Measurements from ENCODE around the gene PALLD.

PALLD gene

DNA sequence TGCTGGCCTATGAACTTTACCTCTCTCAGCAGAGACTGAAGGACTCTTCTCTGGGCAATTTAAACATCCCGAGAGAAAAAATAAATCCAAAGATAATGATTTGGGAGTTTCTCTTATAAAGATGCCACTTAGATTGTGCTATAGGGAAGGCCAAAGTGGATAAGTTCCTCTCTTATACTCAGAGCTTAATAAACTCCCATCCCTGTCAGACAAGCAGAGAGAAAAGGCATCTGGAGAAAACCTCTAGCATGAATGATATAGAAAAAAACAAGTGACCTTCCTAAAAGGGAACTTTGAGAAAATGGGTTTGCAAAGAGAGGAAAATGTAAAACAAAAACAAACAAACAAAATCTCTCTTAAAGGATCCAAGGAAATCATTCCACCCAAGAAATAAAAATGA is 199.4 kb downstream of the PALLD start:
- no peak for TF ChIP-seq EZH2 (IDR thresholded peaks at IDR 0.05; ENCODE audit: borderline replicate concordance, low read length)
- TF ChIP-seq, protein P1, sequence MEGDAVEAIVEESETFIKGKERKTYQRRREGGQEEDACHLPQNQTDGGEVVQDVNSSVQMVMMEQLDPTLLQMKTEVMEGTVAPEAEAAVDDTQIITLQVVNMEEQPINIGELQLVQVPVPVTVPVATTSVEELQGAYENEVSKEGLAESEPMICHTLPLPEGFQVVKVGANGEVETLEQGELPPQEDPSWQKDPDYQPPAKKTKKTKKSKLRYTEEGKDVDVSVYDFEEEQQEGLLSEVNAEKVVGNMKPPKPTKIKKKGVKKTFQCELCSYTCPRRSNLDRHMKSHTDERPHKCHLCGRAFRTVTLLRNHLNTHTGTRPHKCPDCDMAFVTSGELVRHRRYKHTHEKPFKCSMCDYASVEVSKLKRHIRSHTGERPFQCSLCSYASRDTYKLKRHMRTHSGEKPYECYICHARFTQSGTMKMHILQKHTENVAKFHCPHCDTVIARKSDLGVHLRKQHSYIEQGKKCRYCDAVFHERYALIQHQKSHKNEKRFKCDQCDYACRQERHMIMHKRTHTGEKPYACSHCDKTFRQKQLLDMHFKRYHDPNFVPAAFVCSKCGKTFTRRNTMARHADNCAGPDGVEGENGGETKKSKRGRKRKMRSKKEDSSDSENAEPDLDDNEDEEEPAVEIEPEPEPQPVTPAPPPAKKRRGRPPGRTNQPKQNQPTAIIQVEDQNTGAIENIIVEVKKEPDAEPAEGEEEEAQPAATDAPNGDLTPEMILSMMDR (IDR thresholded peaks at IDR 0.05; ENCODE audit: low read length): no peak
- no peak overlapping the region for H3K4me2 ChIP-seq (ENCODE audit: low read length)

DNA sequence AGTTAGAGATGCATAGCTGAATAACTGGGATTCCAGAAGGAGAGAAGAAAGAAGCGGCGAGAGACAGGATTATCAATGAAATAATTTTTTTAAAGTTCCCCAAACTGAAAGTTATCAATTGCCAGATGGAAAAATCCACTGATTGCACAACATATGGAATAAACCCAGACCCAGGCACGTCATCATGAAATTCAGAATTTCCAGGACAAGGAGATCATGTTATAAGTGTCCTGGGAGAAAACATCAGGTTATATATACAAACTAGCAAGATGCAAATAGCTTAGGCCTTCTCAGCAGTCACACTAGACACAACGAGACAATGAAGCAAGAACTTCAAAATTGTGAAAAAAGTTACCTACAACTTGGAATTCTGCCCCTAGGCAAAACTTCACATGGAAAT is 200.0 kb downstream of the PALLD start:
- TF ChIP-seq, protein P1 (IDR thresholded peaks at IDR 0.05; ENCODE audit: low read length): no peak
- no peak for TF ChIP-seq EZH2 (IDR thresholded peaks at IDR 0.05; ENCODE audit: borderline replicate concordance, low read length)
- H3F3A ChIP-seq (ENCODE audit: insufficient read depth, low read length): no peaks in the 10 kb centered on the region
- no peak overlapping the region for H3K4me3 ChIP-seq (ENCODE audit: low read depth, low read length, poor library complexity, severe bottlenecking)
- no peak overlapping the region for H2AFZ ChIP-seq (ENCODE audit: low read length)
- H3K9ac ChIP-seq (ENCODE audit: low read length): no peak overlapping the region
- no peak overlapping the region for H3K4me2 ChIP-seq (ENCODE audit: low read length)
- H3K27me3 ChIP-seq (ENCODE audit: insufficient read depth, low read length): no peaks in the 10 kb centered on the region
- no peaks in the 10 kb centered on the region for H3K36me3 ChIP-seq (ENCODE audit: insufficient read depth, low read length)
- H3K9me3 ChIP-seq (ENCODE audit: low read length): no peaks in the 10 kb centered on the region
- no peaks in the 10 kb centered on the region for H4K20me1 ChIP-seq (ENCODE audit: insufficient read depth, low read length)
- H3K27ac ChIP-seq (ENCODE audit: low read depth, low read length, poor library complexity, severe bottlenecking): no peak overlapping the region
- H3K4me1 ChIP-seq (ENCODE audit: insufficient read depth, low read length, severe bottlenecking): no peaks in the 10 kb centered on the region
- H3K9me2 ChIP-seq (ENCODE audit: low read depth, low read length): no peaks in the 10 kb centered on the region
- H3K79me2 ChIP-seq (ENCODE audit: insufficient read depth, low read length): no peaks in the 10 kb centered on the region

More for the DNA sequence above, 199.4 kb downstream of the PALLD start:
- Histone ChIP-seq H2AFZ (ENCODE audit: low read length) (no peak overlapping the region), H3K27ac (ENCODE audit: low read depth, low read length, poor library complexity, severe bottlenecking) (no peak overlapping the region), H3K79me2 (ENCODE audit: insufficient read depth, low read length) (no peaks in the 10 kb centered on the region), H3K9me2 (ENCODE audit: low read depth, low read length) (no peaks in the 10 kb centered on the region), H3K36me3 (ENCODE audit: insufficient read depth, low read length) (no peaks in the 10 kb centered on the region), H3F3A (ENCODE audit: insufficient read depth, low read length) (no peaks in the 10 kb centered on the region), H3K9me3 (ENCODE audit: low read length) (no peaks in the 10 kb centered on the region), H4K20me1 (ENCODE audit: insufficient read depth, low read length) (no peaks in the 10 kb centered on the region), H3K4me3 (ENCODE audit: low read depth, low read length, poor library complexity, severe bottlenecking) (no peak overlapping the region), H3K4me1 (ENCODE audit: insufficient read depth, low read length, severe bottlenecking) (no peaks in the 10 kb centered on the region), H3K27me3 (ENCODE audit: insufficient read depth, low read length) (no peaks in the 10 kb centered on the region), H3K9ac (ENCODE audit: low read length) (no peak overlapping the region)

DNA sequence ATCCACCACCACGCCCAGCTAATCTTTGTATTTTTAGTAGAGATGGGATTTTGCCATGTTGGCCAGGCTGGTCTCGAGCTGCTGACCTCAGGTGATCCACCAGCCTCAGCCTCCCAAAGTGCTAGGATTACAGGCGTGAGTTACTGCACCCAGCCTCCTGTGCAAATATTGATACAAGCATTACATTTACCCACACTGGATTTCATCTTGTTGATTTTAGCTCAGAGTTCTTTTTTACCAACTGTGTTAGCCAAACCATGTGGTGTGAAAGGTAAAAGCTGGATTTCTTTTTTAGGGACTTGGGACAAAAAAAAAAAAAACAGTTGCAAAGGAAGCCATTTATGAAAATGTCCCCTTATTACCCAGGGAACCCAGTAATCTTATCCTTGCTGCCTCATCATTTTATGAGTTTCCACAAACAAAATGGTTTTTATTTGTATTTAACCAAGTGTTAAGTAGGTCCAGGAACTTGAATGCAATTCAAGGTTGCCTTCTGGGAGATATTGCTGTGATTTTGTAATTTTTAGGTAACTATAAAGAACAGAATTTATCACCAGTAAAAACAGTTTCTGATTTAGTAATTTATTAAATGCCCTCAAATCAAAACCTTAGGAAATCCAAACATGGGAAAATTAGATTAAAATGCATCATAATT is 202.5 kb downstream of the PALLD start:
- H3K4me2 ChIP-seq (ENCODE audit: low read length): no peak overlapping the region
- H3K27ac ChIP-seq (ENCODE audit: low read depth, low read length, poor library complexity, severe bottlenecking): no peak overlapping the region
- H3K27me3 ChIP-seq (ENCODE audit: insufficient read depth, low read length): no peaks in the 10 kb centered on the region
- H4K20me1 ChIP-seq (ENCODE audit: insufficient read depth, low read length): no peaks in the 10 kb centered on the region
- H3K9me3 ChIP-seq (ENCODE audit: low read length): no peaks in the 10 kb centered on the region
- no peak overlapping the region for H3K4me3 ChIP-seq (ENCODE audit: low read depth, low read length, poor library complexity, severe bottlenecking)
- H3F3A ChIP-seq (ENCODE audit: insufficient read depth, low read length): no peaks in the 10 kb centered on the region
- H3K9ac ChIP-seq (ENCODE audit: low read length): no peak overlapping the region
- TF ChIP-seq, protein P1 (IDR thresholded peaks at IDR 0.05; ENCODE audit: low read length): no peak
- TF ChIP-seq EZH2 (IDR thresholded peaks at IDR 0.05; ENCODE audit: borderline replicate concordance, low read length): no peak
- no peaks in the 10 kb centered on the region for H3K9me2 ChIP-seq (ENCODE audit: low read depth, low read length)
- no peak overlapping the region for H2AFZ ChIP-seq (ENCODE audit: low read length)
- H3K79me2 ChIP-seq (ENCODE audit: insufficient read depth, low read length): no peaks in the 10 kb centered on the region
- H3K4me1 ChIP-seq (ENCODE audit: insufficient read depth, low read length, severe bottlenecking): no peaks in the 10 kb centered on the region
- no peaks in the 10 kb centered on the region for H3K36me3 ChIP-seq (ENCODE audit: insufficient read depth, low read length)
